Pancreas (tissue), 10 donors: ENCODE results near the gene SEC23B. TPM values are rescaled to one million over a fixed set of nuclear protein-coding genes. Genes with fewer than 3 reads are reported as not detected.
"Not testable (repeated sequence)": the region's sequence is repeated elsewhere in the genome, so short reads cannot be mapped to it uniquely, and the experiment has no call there.

Source experiments
- ATAC-seq, 4 donors: fragments of 200-7000 bp; cut with Tn5 transposase; one replicate each; pipeline versions ENCODE4 v1.8.0 to v1.9.1; 2020; ENCODE audit warnings: mild to moderate bottlenecking in 4 of 4, moderate library complexity in 4 of 4
- DNase-seq, 6 donors: peaks; one replicate each; pipeline ENCODE4 v3.0.0-alpha.2; 2020
- FAIRE-seq: peaks from 2 replicates; lab custom pipeline; 2012; peaks lifted over from hg19 to GRCh38; lab: Jason Lieb, UNC
- H3K27ac ChIP-seq, 4 donors: fragments of 200-600 bp; sonication (generic); 1 replicate in 3 of 4; 2 replicates in 1 of 4; pipeline versions ENCODE4 v1.5.0 to v1.8.0; 2020
- H3K27me3 ChIP-seq, 4 donors: fragments of 200-600 bp; one replicate each; pipeline ENCODE4 v1.8.0; 2021
- H3K36me3 ChIP-seq, 3 donors: fragments of 200-600 bp; sonication (generic) in 1 of 3; one replicate each; pipeline versions ENCODE4 v1.5.0 to v1.8.0; 2020 to 2021
- H3K4me1 ChIP-seq, 3 donors: fragments of 200-600 bp; one replicate each; pipeline ENCODE4 v1.8.0; 2021
- H3K4me3 ChIP-seq, 4 donors: fragments of 200-600 bp; sonication (generic) in 2 of 4; one replicate each; pipeline versions ENCODE4 v1.5.0 to v1.8.0; 2020 to 2021
- H3K9me3 ChIP-seq, 4 donors: fragments of 200-600 bp; one replicate each; pipeline ENCODE4 v1.8.0; 2021
- CTCF ChIP-seq, 4 donors: fragments of 200-600 bp; sonication (generic) in 3 of 4; IDR thresholded peaks; one replicate each; pipeline versions ENCODE4 v1.5.0 to v1.8.0; 2021; ENCODE audit warnings: antibody characterized with exemption in 4 of 4
- WGBS, 2 donors: extraction: QIAGEN DNeasy Blood & Tissue Kit; methylation state at CpG; one replicate each; pipeline ENCODE4 v1.1.7; 2013; 5-methylcytosine and 5-hydroxymethylcytosine counted together
- intact Hi-C, 3 donors: fragments of 100-400 bp; cut with DNase I; formaldehyde crosslinking; loops; one replicate each; pipeline versions ENCODE4 v1.11.1 to v1.14.2; 2022
- polyA plus RNA-seq, 2 donors: library from polyadenylated mRNA; stranded (reverse); fragments of 200-250 nt; gene quantifications; one replicate each; pipeline ENCODE4 v1.2.3, GENCODE V29; 2013
- total RNA-seq, 6 donors: library from RNA; stranded (reverse); fragmentation: NEBNext Ultra II Directional in 4 of 6; extraction: Animal tissue kit (Norgen Biotek cat#: 25700) in 4 of 6; gene quantifications; one replicate each; pipeline versions ENCODE4 v1.2.1 to v1.2.4, GENCODE V29; 2021 to 2023
- donor health status: healthy with polysubstance abuse.
- donor health status: DM: no; HTN: no; CAD: no; lungs with moderate emphysema.
- donor health status: DM: no; HTN: no; CAD: no.
- donor health status: control.
- donor health status: control.
- donor health status: Bipolar disorder and iron deficiency.
- donor health status: DM: yes; HTN: yes; CAD: no.
- donor health status: DM: no; HTN: no; CAD: no.
- donor health status: DM: no; HTN: no; CAD: no.
- donor health status: DM: yes; HTN: yes; CAD: no.

The SEC23B gene
- total and polyA plus RNA-seq, 8 donors, result 10.1 to 55.8 (median 45.6) TPM

- ATAC-seq (no peak), FAIRE-seq (no peak), DNase-seq (no peak)
- no peak overlapping the region for H3K4me3 ChIP-seq
- H3K36me3 ChIP-seq, result peaks cover 0 to 42% (median 19%) of the 10 kb centered on the region in 3 donors
- H3K27ac ChIP-seq, result no peak overlapping the region
- no peaks in the 10 kb centered on the region for H3K27me3 ChIP-seq
- WGBS, 2 donors, result 78 to 93% methylated on average over 2 of the region's 2 CpGs
- no peaks in the 10 kb centered on the region for H3K9me3 ChIP-seq
- intact Hi-C loops, result no loop called here
- TF ChIP-seq CTCF (IDR thresholded peaks at IDR 0.05), result no peak
- H3K4me1 ChIP-seq, result no peaks in the 10 kb centered on the region
Measured at GRCh38 chr20:18523066-18523465, 15.3 kb downstream of the SEC23B start.

GRCh38 chr20:18524646-18525045, 16.9 kb downstream of the SEC23B start:
- Histone ChIP-seq H3K27ac (no peak overlapping the region), H3K4me1 (no peaks in the 10 kb centered on the region), H3K36me3 (peaks cover 0 to 56% (median 25%) of the 10 kb centered on the region in 3 donors), H3K4me3 (no peak overlapping the region), H3K27me3 (no peaks in the 10 kb centered on the region), H3K9me3 (no peaks in the 10 kb centered on the region)
- no peak for DNase-seq
- intact Hi-C loops, result no loop called here
- no peak for ATAC-seq
- no peak for TF ChIP-seq CTCF (IDR thresholded peaks at IDR 0.05)
- WGBS, 2 donors, result 90 to 93% methylated on average over 1 of the region's 1 CpG
- FAIRE-seq, result no peak

- H3K27ac ChIP-seq, ATAC-seq, H3K27me3 ChIP-seq, intact Hi-C loops, FAIRE-seq, DNase-seq, H3K4me3 ChIP-seq, H3K9me3 ChIP-seq, H3K4me1 ChIP-seq: not testable (repeated sequence)
- 81% methylated on average over 14 of the region's 14 CpGs for WGBS, 2 donors
- H3K36me3 ChIP-seq, result peaks cover 5 to 77% (median 38%) of the 10 kb centered on the region in 3 donors
Measured at GRCh38 chr20:18526761-18527160, 19.0 kb downstream of the SEC23B start.

DNA sequence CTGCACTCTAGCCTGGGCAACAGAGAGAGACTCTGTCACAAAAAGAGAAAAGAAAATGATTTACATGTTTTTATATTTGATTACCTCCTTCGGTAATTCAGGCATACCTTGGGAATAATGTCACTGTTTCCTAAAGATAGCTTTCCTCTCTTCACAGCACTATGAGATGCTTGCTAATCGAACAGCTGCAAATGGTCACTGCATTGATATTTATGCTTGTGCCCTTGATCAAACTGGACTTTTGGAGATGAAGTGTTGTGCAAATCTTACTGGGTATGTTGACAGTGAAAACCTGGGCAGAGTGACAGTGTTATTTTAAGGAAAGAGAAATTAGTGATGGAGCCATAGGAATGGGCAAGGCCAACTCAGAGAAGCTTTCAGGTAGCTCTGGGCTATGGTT, 19.6 kb downstream of the SEC23B start:
- TF ChIP-seq CTCF (IDR thresholded peaks at IDR 0.05), result no peak
- no peak overlapping the region for H3K27ac ChIP-seq
- H3K4me3 ChIP-seq, result no peak overlapping the region
- FAIRE-seq (no peak), DNase-seq (no peak), ATAC-seq (no peak)
- H3K9me3 ChIP-seq, result no peaks in the 10 kb centered on the region
- no peaks in the 10 kb centered on the region for H3K4me1 ChIP-seq
- intact Hi-C loops, result no loop called here
- H3K27me3 ChIP-seq, result no peaks in the 10 kb centered on the region
- 79 to 96% methylated on average over 2 of the region's 2 CpGs for WGBS, 2 donors
- peaks cover 5 to 83% (median 38%) of the 10 kb centered on the region in 3 donors for H3K36me3 ChIP-seq

- Histone ChIP-seq H3K36me3 (peaks cover 5 to 88% (median 42%) of the 10 kb centered on the region in 3 donors), H3K4me1 (no peaks in the 10 kb centered on the region), H3K27me3 (no peaks in the 10 kb centered on the region), H3K4me3 (no peak overlapping the region), H3K9me3 (no peaks in the 10 kb centered on the region), H3K27ac (no peak overlapping the region)
- 95 to 98% methylated on average over 2 of the region's 2 CpGs for WGBS, 2 donors
- DNase-seq (no peak), ATAC-seq (no peak), FAIRE-seq (no peak)
- TF ChIP-seq CTCF (IDR thresholded peaks at IDR 0.05), result no peak
- intact Hi-C loops, result no loop called here
Measured at GRCh38 chr20:18527836-18528235, 20.1 kb downstream of the SEC23B start.
